Natural killer cell (primary cell): ENCODE data around the gene PCDH18. TPM values are rescaled to one million over a fixed set of nuclear protein-coding genes. Genes with fewer than 3 reads are reported as not detected.
"Not testable (repeated sequence)": the region's sequence is repeated elsewhere in the genome, so short reads cannot be mapped to it uniquely, and the experiment has no call there.

Experiments
- ATAC-seq, 3 donors: fragments of 150-1000 bp in 2 of 3; fragments of 200-7000 bp in 1 of 3; cut with Tn5 transposase; 1 replicate in 1 of 3; 2 replicates in 2 of 3; pipeline ENCODE4 v1.10.0; 2021; ENCODE audit warnings: mild to moderate bottlenecking in 2 of 3, moderate library complexity in 2 of 3
- DNase-seq, 2 donors: peaks; one replicate each; pipeline versions ENCODE4 v3.0.0 to v3.0.0-alpha.2; 2013 to 2021; ENCODE audit warnings: mixed read lengths in 1 of 2
- H3K27ac ChIP-seq: one replicate; pipeline ENCODE4 v1.5.1; 2013; ENCODE audit warnings: mild to moderate bottlenecking, low read length
- H3K27me3 ChIP-seq: one replicate; pipeline ENCODE4 v1.6.1; 2013; ENCODE audit warnings: low read length; ENCODE audit not compliant: control insufficient read depth, insufficient read depth
- H3K36me3 ChIP-seq: one replicate; pipeline ENCODE4 v1.6.1; 2013; ENCODE audit warnings: low read length; ENCODE audit not compliant: control insufficient read depth, insufficient read depth
- H3K4me1 ChIP-seq: one replicate; pipeline ENCODE4 v1.6.1; 2013; ENCODE audit warnings: low read length; ENCODE audit not compliant: control insufficient read depth, insufficient read depth
- H3K4me3 ChIP-seq: one replicate; pipeline ENCODE4 v1.5.1; 2013; ENCODE audit warnings: low read length
- H3K9me3 ChIP-seq: one replicate; pipeline ENCODE4 v1.6.1; 2013; ENCODE audit warnings: low read length; ENCODE audit not compliant: control insufficient read depth, insufficient read depth
- H3K27ac Mint-ChIP-seq, 2 donors: one replicate each; pipeline ENCODE4 v1.8.0; 2022; ENCODE audit warnings: mild to moderate bottlenecking in 2 of 2, mixed read lengths in 2 of 2, moderate library complexity in 1 of 2
- H3K27me3 Mint-ChIP-seq, 2 donors: one replicate each; pipeline ENCODE4 v1.8.0; 2022; ENCODE audit warnings: low read depth in 2 of 2, mixed read lengths in 2 of 2
- H3K36me3 Mint-ChIP-seq: one replicate; pipeline ENCODE4 v1.8.0; 2022; ENCODE audit warnings: mixed read lengths
- H3K4me1 Mint-ChIP-seq, 2 donors: one replicate each; pipeline ENCODE4 v1.8.0; 2022; ENCODE audit warnings: mixed read lengths in 2 of 2
- H3K4me3 Mint-ChIP-seq: one replicate; pipeline ENCODE4 v1.8.0; 2022; ENCODE audit warnings: mild to moderate bottlenecking, moderate library complexity, mixed read lengths
- H3K9me3 Mint-ChIP-seq, 2 donors: one replicate each; pipeline ENCODE4 v1.8.0; 2022; ENCODE audit warnings: mixed read lengths in 2 of 2
- CTCF ChIP-seq: fragments of 200-600 bp; IDR thresholded peaks from one replicate; pipeline ENCODE4 v1.8.0; 2022; ENCODE audit warnings: antibody characterized with exemption
- WGBS: methylation state at CpG from one replicate; pipeline ENCODE4 v1.1.7; 2013; ENCODE audit warnings: missing lambda C conversion rate; ENCODE audit not compliant: insufficient coverage; 5-methylcytosine and 5-hydroxymethylcytosine counted together
- intact Hi-C: fragments of 100-400 bp; cut with micrococcal nuclease; formaldehyde crosslinking; loops from one replicate; pipeline ENCODE4 v1.14.2; 2022
- total RNA-seq, 4 donors: library from RNA; stranded (reverse); fragments of 120-200 nt in 1 of 4; gene quantifications; one replicate each; pipeline versions ENCODE4 v1.2.3 to v1.2.4, GENCODE V29; 2013 to 2022

Gene PCDH18
- total RNA-seq, 3 donors from 2014 or later (not counting 1 experiment from before 2014, with no cell fraction given) = not detected

GRCh38 chr4:137519406-137519805 lies 12.9 kb downstream of the PCDH18 start:
- WGBS = 86% methylated on average over 2 of the region's 2 CpGs
- Histone ChIP-seq H3K4me3 (no peak overlapping the region), H3K9me3 (no peaks in the 10 kb centered on the region), H3K36me3 (no peaks in the 10 kb centered on the region), H3K4me1 (no peaks in the 10 kb centered on the region), H3K27ac (no peak overlapping the region), H3K27me3 (no peaks in the 10 kb centered on the region)
- Mint-ChIP-seq H3K4me1 (no peaks in the 10 kb centered on the region), H3K9me3 (peaks cover 3 to 12% of the 10 kb centered on the region in 2 donors), H3K36me3 (no peaks in the 10 kb centered on the region), H3K27me3 (no peaks in the 10 kb centered on the region), H3K4me3 (no peak overlapping the region), H3K27ac (no peak overlapping the region)
- TF ChIP-seq CTCF = no peak
- no peak for DNase-seq
- intact Hi-C loops = no loop called here
- ATAC-seq = no peak

GRCh38 chr4:137517323-137517722 lies 15.0 kb downstream of the PCDH18 start:
- intact Hi-C loops, H3K36me3 Mint-ChIP-seq, ATAC-seq, H3K4me3 Mint-ChIP-seq, H3K27me3 Mint-ChIP-seq, H3K27me3 ChIP-seq, H3K9me3 Mint-ChIP-seq, H3K27ac Mint-ChIP-seq, H3K36me3 ChIP-seq, H3K4me1 ChIP-seq, H3K4me3 ChIP-seq, H3K4me1 Mint-ChIP-seq, DNase-seq, H3K9me3 ChIP-seq, H3K27ac ChIP-seq: not testable (repeated sequence)
- no CpG with 5 or more reads among the region's 3 CpGs for WGBS

- ATAC-seq = no peak
- H3K9me3 Mint-ChIP-seq = peaks cover 7 to 10% of the 10 kb centered on the region in 2 donors
- no peaks in the 10 kb centered on the region for H3K27me3 Mint-ChIP-seq
- no peaks in the 10 kb centered on the region for H3K36me3 ChIP-seq
- no peaks in the 10 kb centered on the region for H3K4me1 ChIP-seq
- no peak overlapping the region for H3K4me3 ChIP-seq
- H3K36me3 Mint-ChIP-seq = no peaks in the 10 kb centered on the region
- no peak overlapping the region for H3K27ac Mint-ChIP-seq
- intact Hi-C loops = no loop called here
- DNase-seq = no peak
- H3K27ac ChIP-seq = no peak overlapping the region
- peaks cover 2% of the 10 kb centered on the region for H3K9me3 ChIP-seq
- no peaks in the 10 kb centered on the region for H3K27me3 ChIP-seq
- H3K4me3 Mint-ChIP-seq = no peak overlapping the region
- no peak for TF ChIP-seq CTCF
- H3K4me1 Mint-ChIP-seq = no peaks in the 10 kb centered on the region
- WGBS = 95% methylated on average over 2 of the region's 3 CpGs
Measured at GRCh38 chr4:137514406-137515111, 17.7 kb downstream of the PCDH18 start.

GRCh38 chr4:137510557-137511265 lies 21.6 kb downstream of the PCDH18 start:
- H3K27ac Mint-ChIP-seq = no peak overlapping the region
- WGBS = 80% methylated on average over 1 of the region's 2 CpGs
- H3K9me3 ChIP-seq = peaks cover 2% of the 10 kb centered on the region
- no peak for ATAC-seq
- H3K4me1 ChIP-seq = no peaks in the 10 kb centered on the region
- peaks cover 9 to 10% of the 10 kb centered on the region in 2 donors for H3K9me3 Mint-ChIP-seq
- no peaks in the 10 kb centered on the region for H3K36me3 Mint-ChIP-seq
- no peak overlapping the region for H3K4me3 ChIP-seq
- H3K27me3 Mint-ChIP-seq = no peaks in the 10 kb centered on the region
- H3K27me3 ChIP-seq = no peaks in the 10 kb centered on the region
- no peak for DNase-seq
- intact Hi-C loops = no loop called here
- H3K4me3 Mint-ChIP-seq = no peak overlapping the region
- H3K4me1 Mint-ChIP-seq = no peaks in the 10 kb centered on the region
- H3K36me3 ChIP-seq = no peaks in the 10 kb centered on the region
- no peak overlapping the region for H3K27ac ChIP-seq
- TF ChIP-seq CTCF = no peak
